Smooth muscle cell of bladder (primary cell): ENCODE results near the gene CBR3. TPM values are rescaled to one million over a fixed set of nuclear protein-coding genes. Genes with fewer than 3 reads are reported as not detected.

Experiments used
- total RNA-seq: library from RNA; depleted of rRNA; stranded (reverse); fragments of >200 nt; gene quantifications from 2 replicates; pipeline ENCODE4 v1.2.3, GENCODE V29; 2014

CBR3 gene
- total RNA-seq = 8.6 and 10.4 TPM in 2 replicates

GRCh38 chr21:36134803-36135390 is at the start of gene CBR3:
CBR3 (plus strand) TSS chr21:36135079; CDS start chr21:36135193, 114 bp downstream.

DNA sequence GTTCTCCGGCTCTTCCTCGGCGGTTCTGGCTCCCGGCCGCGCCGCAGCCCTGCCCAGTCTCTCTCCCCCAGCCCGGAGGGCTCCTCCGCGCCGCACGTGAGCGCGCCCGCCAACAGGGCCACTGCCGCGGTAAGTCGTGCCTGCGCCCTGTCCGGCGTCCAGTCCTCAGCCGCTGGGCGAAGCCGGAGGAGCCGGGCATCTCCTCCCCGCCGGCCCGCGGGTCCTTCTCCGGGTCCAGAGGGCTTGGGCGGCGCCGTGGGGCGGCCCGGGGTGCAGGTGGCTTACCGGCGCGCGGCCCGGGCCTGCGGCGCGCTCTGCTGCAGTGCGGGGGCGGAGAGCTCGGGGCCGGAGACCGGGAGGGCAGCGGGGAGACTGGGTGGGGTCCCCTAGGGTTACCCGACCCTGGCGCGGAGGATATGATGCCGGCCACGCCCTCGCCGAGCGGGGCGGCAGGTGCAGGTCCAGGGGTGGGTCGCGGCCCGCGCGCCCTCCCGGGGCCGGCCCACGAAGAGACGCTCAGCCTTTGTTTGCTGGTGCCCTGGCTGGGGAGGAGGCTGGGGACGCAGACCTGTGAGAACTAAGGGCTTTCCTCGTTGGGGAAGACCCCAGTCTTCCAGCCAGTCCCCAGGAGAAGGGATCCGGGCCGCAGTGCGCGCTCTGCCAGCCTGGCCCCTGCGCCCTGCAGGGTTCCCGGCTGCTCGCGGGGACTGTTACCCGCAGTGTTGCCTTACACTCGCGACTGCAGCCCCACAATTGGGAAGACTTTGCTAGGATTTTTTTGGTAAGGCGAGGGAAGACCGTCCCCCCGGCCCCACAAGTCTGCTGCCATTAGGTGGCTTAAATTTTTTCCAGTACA is 22.2 kb downstream of the CBR3 start, which contains the start of gene DOP1B:
DOP1B (plus strand) TSS at position 10 of the 856 bp plus-strand sequence. CDS start 7,910 bp downstream, outside the sequence.

Other genes with a start within 250 kb of the CBR3 start
- 9.7 and 10.5 TPM in 2 replicates for gene SETD4, start 74.6 kb upstream of the CBR3 start, total RNA-seq
- 112 and 131 TPM in 2 replicates for gene CBR1, start 65.1 kb upstream of the CBR3 start, total RNA-seq
- gene DOP1B, start 21.7 kb downstream of the CBR3 start, total RNA-seq = 1.8 and 1.9 TPM in 2 replicates
- 31.6 and 37.0 TPM in 2 replicates for gene MORC3, start 185.1 kb downstream of the CBR3 start, total RNA-seq